Gastroesophageal sphincter (tissue), 3 donors: ENCODE measurements around the gene SH3RF3.

ENCODE experiments used
- EP300 ChIP-seq: sonication (generic); formaldehyde crosslinking; IDR thresholded peaks from one replicate; pipeline ENCODE4 v1.6.1; 2017; ENCODE audit warnings: antibody characterized with exemption, mild to moderate bottlenecking
- POLR2A ChIP-seq, 2 donors: fragments of 450-650 bp; IDR thresholded peaks; one replicate each; pipeline ENCODE4 v1.6.1; 2017; ENCODE audit warnings: antibody characterized with exemption in 2 of 2, mild to moderate bottlenecking in 2 of 2, moderate library complexity in 1 of 2
- POLR2AphosphoS5 ChIP-seq: sonication (generic); formaldehyde crosslinking; IDR thresholded peaks from one replicate; pipeline ENCODE4 v1.6.1; 2017; ENCODE audit warnings: antibody characterized with exemption
- TF ChIP-seq, protein P1 (sequence below), 4 experiments: fragments of 200-600 bp in 2 of 4; fragments of 450-650 bp in 2 of 4; sonication (generic) in 1 of 4; IDR thresholded peaks; one replicate each; pipeline ENCODE4 v1.5.1; 2017 to 2019; ENCODE audit warnings: antibody characterized with exemption in 4 of 4, mild to moderate bottlenecking in 2 of 4, moderate library complexity in 2 of 4

DNA sequence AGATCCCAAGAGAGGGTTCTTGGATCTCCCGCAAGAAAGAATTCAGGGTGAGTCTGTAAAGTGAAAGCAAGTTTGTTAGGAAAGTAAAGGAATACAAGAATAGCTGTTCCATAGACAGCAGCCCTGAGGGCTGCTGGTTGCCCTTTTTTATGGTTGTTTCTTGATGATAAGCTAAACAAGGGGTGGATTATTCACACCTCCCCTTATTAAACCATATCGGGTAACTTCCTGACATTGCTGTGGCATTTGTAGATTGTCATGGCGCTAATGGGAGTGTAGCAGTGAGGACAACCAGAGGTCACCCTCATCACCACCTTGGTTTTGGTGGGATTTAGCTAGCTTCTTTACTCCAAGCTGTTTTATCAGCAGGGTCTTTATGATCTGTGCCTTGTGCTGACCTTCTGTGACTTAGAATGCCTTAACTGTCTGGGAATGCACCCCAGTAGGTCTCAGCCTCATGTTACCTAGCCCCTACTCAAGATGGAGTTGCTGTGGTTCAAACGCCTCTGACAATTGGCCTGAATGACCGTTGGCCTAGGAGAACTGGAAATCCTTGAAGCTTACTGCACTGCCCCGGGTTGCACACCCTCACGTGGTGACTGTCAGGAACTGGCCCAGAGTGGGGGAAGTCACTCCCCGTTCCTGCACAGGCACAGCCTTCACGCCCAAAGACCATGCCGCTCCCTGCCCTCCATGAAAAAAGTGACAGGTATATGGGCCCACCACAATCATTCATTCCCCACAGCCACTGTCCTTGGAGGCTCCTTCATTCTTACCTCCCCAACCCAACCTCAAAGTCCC, 347.8 kb downstream of the SH3RF3 start:
- TF ChIP-seq, protein P1, sequence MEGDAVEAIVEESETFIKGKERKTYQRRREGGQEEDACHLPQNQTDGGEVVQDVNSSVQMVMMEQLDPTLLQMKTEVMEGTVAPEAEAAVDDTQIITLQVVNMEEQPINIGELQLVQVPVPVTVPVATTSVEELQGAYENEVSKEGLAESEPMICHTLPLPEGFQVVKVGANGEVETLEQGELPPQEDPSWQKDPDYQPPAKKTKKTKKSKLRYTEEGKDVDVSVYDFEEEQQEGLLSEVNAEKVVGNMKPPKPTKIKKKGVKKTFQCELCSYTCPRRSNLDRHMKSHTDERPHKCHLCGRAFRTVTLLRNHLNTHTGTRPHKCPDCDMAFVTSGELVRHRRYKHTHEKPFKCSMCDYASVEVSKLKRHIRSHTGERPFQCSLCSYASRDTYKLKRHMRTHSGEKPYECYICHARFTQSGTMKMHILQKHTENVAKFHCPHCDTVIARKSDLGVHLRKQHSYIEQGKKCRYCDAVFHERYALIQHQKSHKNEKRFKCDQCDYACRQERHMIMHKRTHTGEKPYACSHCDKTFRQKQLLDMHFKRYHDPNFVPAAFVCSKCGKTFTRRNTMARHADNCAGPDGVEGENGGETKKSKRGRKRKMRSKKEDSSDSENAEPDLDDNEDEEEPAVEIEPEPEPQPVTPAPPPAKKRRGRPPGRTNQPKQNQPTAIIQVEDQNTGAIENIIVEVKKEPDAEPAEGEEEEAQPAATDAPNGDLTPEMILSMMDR (IDR thresholded peaks at IDR 0.05) = no peak
- TF ChIP-seq POLR2A (IDR thresholded peaks at IDR 0.05) (no peak), EP300 (no peak), POLR2AphosphoS5 (no peak)
